Fibroblast of pulmonary artery (primary cell): Measurements from ENCODE around the gene VSIR.
A peak's percentile ranks its signal among the peaks of the same experiment; 100 is the strongest.

Experiments
- DNase-seq: peaks from one replicate; pipeline ENCODE4 v3.0.0-alpha.2; 2010; ENCODE audit warnings: low read depth
- H3K4me3 ChIP-seq: replicated peaks from 2 replicates; pipeline ENCODE4 v1.5.1; 2011; ENCODE audit warnings: low read depth, mild to moderate bottlenecking, control low read depth, low read length, moderate library complexity
- CTCF ChIP-seq: IDR thresholded peaks from 2 replicates; pipeline ENCODE4 v1.5.1; 2011; ENCODE audit warnings: mild to moderate bottlenecking, control low read depth, low read length, inconsistent platforms; ENCODE audit errors: missing control alignments

Gene VSIR

GRCh38 chr10:71714592-71714991 is 58.7 kb downstream of the VSIR start:
- TF ChIP-seq CTCF = no peak
- no peak overlapping the region for H3K4me3 ChIP-seq
- no peak for DNase-seq

- no peak for DNase-seq
- no peak for TF ChIP-seq CTCF
Measured at GRCh38 chr10:71714031-71714410, 59.3 kb downstream of the VSIR start.

GRCh38 chr10:71713135-71714030 is 59.9 kb downstream of the VSIR start:
- TF ChIP-seq CTCF = peak; percentile 32
- H3K4me3 ChIP-seq = peak overlapping the region; percentile 3

More at GRCh38 chr10:71714031-71714410, 59.3 kb downstream of the VSIR start:
- H3K4me3 ChIP-seq = no peak overlapping the region

GRCh38 chr10:71712572-71713134 is 60.7 kb downstream of the VSIR start:
- H3K4me3 ChIP-seq = no peak overlapping the region

More at GRCh38 chr10:71713135-71714030, 59.9 kb downstream of the VSIR start:
- peak; percentile 94 for DNase-seq

GRCh38 chr10:71712170-71712569 is 61.1 kb downstream of the VSIR start:
- no peak for DNase-seq
- no peak overlapping the region for H3K4me3 ChIP-seq
- TF ChIP-seq CTCF = no peak

More at GRCh38 chr10:71712572-71713134, 60.7 kb downstream of the VSIR start:
- no peak for DNase-seq
- no peak for TF ChIP-seq CTCF

- no peak for DNase-seq
- no peak for TF ChIP-seq CTCF
- no peak overlapping the region for H3K4me3 ChIP-seq
Measured at GRCh38 chr10:71711052-71711623, 62.2 kb downstream of the VSIR start.
